GM10266 (cell line): ENCODE data around the gene ELANE.

Experiments
- DNase-seq: peaks from one replicate; pipeline ENCODE4 v3.0.0; 2012; ENCODE audit errors: extremely low spot score
- CTCF ChIP-seq: IDR thresholded peaks from 2 replicates; pipeline ENCODE4 v1.5.1; 2012; ENCODE audit warnings: mild to moderate bottlenecking, low read depth; ENCODE audit not compliant: control insufficient read depth, insufficient read depth; ENCODE audit errors: missing control alignments

The ELANE gene

GRCh38 chr19:852136-853013 lies at the start of gene ELANE:
Gene ELANE, plus strand, starts transcription at chr19:852303. Its CDS starts 26 bp downstream, at chr19:852329.
- DNase-seq: no peak
- no peak for TF ChIP-seq CTCF

GRCh38 chr19:802498-803098 lies 49.5 kb upstream of the ELANE start:
- no peak for TF ChIP-seq CTCF
- peak; percentile 25 for DNase-seq

GRCh38 chr19:803099-803561 lies 49.0 kb upstream of the ELANE start:
- TF ChIP-seq CTCF: no peak
- no peak for DNase-seq

- TF ChIP-seq CTCF: no peak
- peak; percentile 50 for DNase-seq
Observed at GRCh38 chr19:803686-804418, 48.3 kb upstream of the ELANE start.

GRCh38 chr19:804419-805165 lies 47.5 kb upstream of the ELANE start:
- no peak for TF ChIP-seq CTCF
- DNase-seq: peak; percentile 33

- TF ChIP-seq CTCF: no peak
- peak; percentile 40 for DNase-seq
Observed at GRCh38 chr19:805166-805551, 46.9 kb upstream of the ELANE start.
